Upper lobe of left lung (tissue), 6 donors: ENCODE data around the gene KIF5B. TPM values are rescaled to one million over a fixed set of nuclear protein-coding genes. Genes with fewer than 3 reads are reported as not detected.
"Not testable (repeated sequence)": the region's sequence is repeated elsewhere in the genome, so short reads cannot be mapped to it uniquely, and the experiment has no call there.

Experiments
- ATAC-seq, 2 donors: fragments of 200-7000 bp; cut with Tn5 transposase; one replicate each; pipeline ENCODE4 v1.9.1; 2022; ENCODE audit warnings: mild to moderate bottlenecking in 2 of 2, moderate library complexity in 2 of 2; ENCODE audit not compliant: low FRiP score in 2 of 2
- DNase-seq, 2 donors: peaks; one replicate each; pipeline ENCODE4 v3.0.0-alpha.2; 2019 to 2020
- H3K27ac ChIP-seq, 4 donors: fragments of 200-600 bp; sonication (generic); one replicate each; pipeline ENCODE4 v1.5.1; 2016 to 2019
- H3K27me3 ChIP-seq, 4 donors: fragments of 200-600 bp; sonication (generic); one replicate each; pipeline ENCODE4 v1.5.1; 2017 to 2019
- H3K36me3 ChIP-seq, 4 donors: fragments of 200-600 bp; sonication (generic); one replicate each; pipeline ENCODE4 v1.5.1; 2016 to 2019
- H3K4me1 ChIP-seq, 4 donors: fragments of 200-600 bp; sonication (generic); one replicate each; pipeline ENCODE4 v1.5.1; 2018 to 2019
- H3K4me3 ChIP-seq, 4 donors: fragments of 200-600 bp; sonication (generic); one replicate each; pipeline ENCODE4 v1.5.1; 2017 to 2019; ENCODE audit warnings: mild to moderate bottlenecking in 2 of 4, moderate library complexity in 1 of 4
- H3K9me3 ChIP-seq, 4 donors: fragments of 200-600 bp; sonication (generic); one replicate each; pipeline ENCODE4 v1.5.1; 2018 to 2019
- EP300 ChIP-seq, 4 donors: sonication (generic); formaldehyde crosslinking; IDR thresholded peaks; one replicate each; pipeline ENCODE4 v1.5.1; 2017; ENCODE audit warnings: antibody characterized with exemption in 4 of 4, control low read depth in 2 of 4
- POLR2A ChIP-seq, 4 donors: fragments of 450-650 bp; IDR thresholded peaks; one replicate each; pipeline ENCODE4 v1.5.1; 2016 to 2017; ENCODE audit warnings: antibody characterized with exemption in 4 of 4, mild to moderate bottlenecking in 2 of 4
- POLR2AphosphoS5 ChIP-seq, 2 donors: sonication (generic); formaldehyde crosslinking; IDR thresholded peaks; one replicate each; pipeline ENCODE4 v1.5.1; 2017; ENCODE audit warnings: antibody characterized with exemption in 2 of 2
- WGBS, 2 donors: methylation state at CpG; one replicate each; pipeline ENCODE4 v1.1.5; 2017 to 2018; 5-methylcytosine and 5-hydroxymethylcytosine counted together
- total RNA-seq, 6 donors: library from RNA; depleted of rRNA in 4 of 6; stranded (reverse); fragments of >200 nt in 4 of 6; gene quantifications; one replicate each; pipeline versions ENCODE4 v1.1.0 to v1.2.1, GENCODE V29; 2016 to 2021
- TF ChIP-seq, protein P1 (sequence below), 6 experiments: fragments of 450-650 bp in 4 of 6; fragments of 200-600 bp in 2 of 6; sonication (generic) in 2 of 6; IDR thresholded peaks; one replicate each; pipeline ENCODE4 v1.5.1; 2016 to 2019; ENCODE audit warnings: antibody characterized with exemption in 6 of 6
- donor health status: DM: no; HTN: no; CAD: no; lungs with moderate emphysema.
- donor health status: DM: no; HTN: yes; CAD: no; lungs with severe emphysema.

The KIF5B gene
- total RNA-seq, 6 donors from 2014 or later = 59.7 to 170 (median 86.5) TPM

GRCh38 chr10:32103721-32104120 is 47.5 kb upstream of the KIF5B start:
- 75 to 81% methylated on average over 3 of the region's 3 CpGs for WGBS, 2 donors
- no peaks in the 10 kb centered on the region for H3K27me3 ChIP-seq
- no peak overlapping the region for H3K27ac ChIP-seq
- no peak overlapping the region for H3K4me3 ChIP-seq
- no peaks in the 10 kb centered on the region for H3K4me1 ChIP-seq
- TF ChIP-seq POLR2A (IDR thresholded peaks at IDR 0.05) (no peak), POLR2AphosphoS5 (IDR thresholded peaks at IDR 0.05) (no peak), EP300 (IDR thresholded peaks at IDR 0.05) (no peak)
- TF ChIP-seq, protein P1, sequence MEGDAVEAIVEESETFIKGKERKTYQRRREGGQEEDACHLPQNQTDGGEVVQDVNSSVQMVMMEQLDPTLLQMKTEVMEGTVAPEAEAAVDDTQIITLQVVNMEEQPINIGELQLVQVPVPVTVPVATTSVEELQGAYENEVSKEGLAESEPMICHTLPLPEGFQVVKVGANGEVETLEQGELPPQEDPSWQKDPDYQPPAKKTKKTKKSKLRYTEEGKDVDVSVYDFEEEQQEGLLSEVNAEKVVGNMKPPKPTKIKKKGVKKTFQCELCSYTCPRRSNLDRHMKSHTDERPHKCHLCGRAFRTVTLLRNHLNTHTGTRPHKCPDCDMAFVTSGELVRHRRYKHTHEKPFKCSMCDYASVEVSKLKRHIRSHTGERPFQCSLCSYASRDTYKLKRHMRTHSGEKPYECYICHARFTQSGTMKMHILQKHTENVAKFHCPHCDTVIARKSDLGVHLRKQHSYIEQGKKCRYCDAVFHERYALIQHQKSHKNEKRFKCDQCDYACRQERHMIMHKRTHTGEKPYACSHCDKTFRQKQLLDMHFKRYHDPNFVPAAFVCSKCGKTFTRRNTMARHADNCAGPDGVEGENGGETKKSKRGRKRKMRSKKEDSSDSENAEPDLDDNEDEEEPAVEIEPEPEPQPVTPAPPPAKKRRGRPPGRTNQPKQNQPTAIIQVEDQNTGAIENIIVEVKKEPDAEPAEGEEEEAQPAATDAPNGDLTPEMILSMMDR (IDR thresholded peaks at IDR 0.05) = no peak
- no peak for DNase-seq
- peaks cover 0 to under 1% (median under 1%) of the 10 kb centered on the region in 4 donors for H3K9me3 ChIP-seq
- no peak for ATAC-seq
- no peaks in the 10 kb centered on the region for H3K36me3 ChIP-seq

DNA sequence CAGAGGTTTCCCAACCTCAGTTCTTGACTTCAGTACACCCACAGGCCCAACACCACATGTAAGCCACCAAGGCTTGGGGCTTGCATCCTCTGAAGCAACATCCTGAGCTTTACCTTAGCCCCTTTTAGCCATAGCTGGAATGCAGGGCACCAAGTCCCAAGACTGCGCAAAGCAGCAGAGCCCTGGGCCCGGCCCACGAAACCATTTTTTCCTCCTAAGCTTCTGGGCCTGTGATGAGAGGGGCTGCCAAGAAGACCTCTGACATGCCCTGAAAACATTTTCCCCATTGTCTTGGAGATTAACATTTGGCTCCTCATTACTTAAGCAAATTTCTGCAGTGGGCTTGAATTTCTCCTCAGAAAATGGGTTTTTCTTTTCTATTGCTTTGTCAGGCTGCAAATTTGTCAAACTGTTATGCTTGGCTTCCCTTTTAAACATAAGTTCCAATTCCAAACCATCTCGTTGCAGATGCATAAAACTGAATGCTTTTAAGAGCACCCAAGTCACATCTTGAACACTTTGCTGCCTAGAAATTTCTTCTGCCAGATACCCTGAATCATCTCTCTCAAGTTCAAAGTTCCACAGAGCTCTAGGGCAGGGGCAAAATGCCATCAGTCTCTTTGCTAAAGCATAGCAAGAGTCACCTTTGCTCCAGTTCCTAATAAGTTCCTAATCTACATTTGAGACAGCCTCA is 42.5 kb upstream of the KIF5B start:
- not testable (repeated sequence) for H3K27me3 ChIP-seq, H3K36me3 ChIP-seq, DNase-seq, H3K4me1 ChIP-seq, H3K9me3 ChIP-seq, ATAC-seq, H3K27ac ChIP-seq, H3K4me3 ChIP-seq
- WGBS, 2 donors = 63 to 81% methylated on average over 4 of the region's 4 CpGs

GRCh38 chr10:32095116-32095733 is 39.0 kb upstream of the KIF5B start:
- TF ChIP-seq EP300 (IDR thresholded peaks at IDR 0.05) = no peak
- TF ChIP-seq, protein P1 (IDR thresholded peaks at IDR 0.05) = no peak
- no peak for TF ChIP-seq POLR2AphosphoS5 (IDR thresholded peaks at IDR 0.05)
- TF ChIP-seq POLR2A (IDR thresholded peaks at IDR 0.05) = no peak
- 95 to 98% methylated on average over 2 of the region's 2 CpGs for WGBS, 2 donors
- no peaks in the 10 kb centered on the region for H3K36me3 ChIP-seq
- ATAC-seq (no peak), DNase-seq (no peak)
- H3K9me3 ChIP-seq = peaks cover 0 to 5% (median 3%) of the 10 kb centered on the region in 4 donors
- H3K4me3 ChIP-seq = no peak overlapping the region
- H3K27ac ChIP-seq = no peak overlapping the region
- no peaks in the 10 kb centered on the region for H3K27me3 ChIP-seq
- no peaks in the 10 kb centered on the region for H3K4me1 ChIP-seq

GRCh38 chr10:32093650-32094049 is 37.4 kb upstream of the KIF5B start:
- no peak for TF ChIP-seq POLR2A (IDR thresholded peaks at IDR 0.05)
- TF ChIP-seq EP300 (IDR thresholded peaks at IDR 0.05) = no peak
- TF ChIP-seq, protein P1 (IDR thresholded peaks at IDR 0.05) = no peak
- no peak for TF ChIP-seq POLR2AphosphoS5 (IDR thresholded peaks at IDR 0.05)
- Histone ChIP-seq H3K27me3 (no peaks in the 10 kb centered on the region), H3K4me3 (no peak overlapping the region), H3K36me3 (no peaks in the 10 kb centered on the region), H3K9me3 (peaks cover 0 to 4% (median 2%) of the 10 kb centered on the region in 4 donors), H3K27ac (no peak overlapping the region), H3K4me1 (no peaks in the 10 kb centered on the region)
- 98% methylated on average over 2 of the region's 2 CpGs for WGBS, 2 donors
- ATAC-seq (no peak), DNase-seq (no peak)

DNA sequence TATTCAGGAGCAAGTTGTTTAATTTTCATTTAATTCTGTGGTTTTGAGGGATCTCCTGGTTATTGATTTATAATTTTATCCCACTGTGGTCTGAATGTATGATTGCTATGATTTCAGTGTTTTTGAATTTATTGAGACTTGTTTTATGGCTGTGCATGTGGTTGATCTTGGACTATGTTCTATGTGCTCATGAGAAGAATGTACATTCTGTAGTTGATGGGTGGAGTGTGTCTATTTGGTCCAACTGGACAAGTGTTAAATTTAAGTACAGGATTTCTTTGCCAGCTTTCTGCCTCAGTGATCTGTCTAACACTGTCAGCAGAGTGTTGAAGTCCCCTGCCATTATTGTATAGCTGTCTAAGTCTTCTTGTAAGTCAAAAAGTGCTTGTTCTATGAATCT is 34.8 kb upstream of the KIF5B start:
- Histone ChIP-seq H3K27ac (no peak overlapping the region), H3K36me3 (no peaks in the 10 kb centered on the region)
- TF ChIP-seq, protein P1 (IDR thresholded peaks at IDR 0.05) = no peak
- TF ChIP-seq EP300 (IDR thresholded peaks at IDR 0.05) (no peak), POLR2AphosphoS5 (IDR thresholded peaks at IDR 0.05) (no peak), POLR2A (IDR thresholded peaks at IDR 0.05) (no peak)

More for the DNA sequence above, 34.8 kb upstream of the KIF5B start:
- no peak for ATAC-seq
- Histone ChIP-seq H3K27me3 (no peaks in the 10 kb centered on the region), H3K4me1 (no peaks in the 10 kb centered on the region), H3K4me3 (no peak overlapping the region), H3K9me3 (no peaks in the 10 kb centered on the region)
- no peak for DNase-seq
